Stimulated activated CD4-positive, alpha-beta T cell treated with anti-CD3 and anti-CD28 coated beads, Interleukin-4, amount 100 ng/mL, for 48 hours (primary cell): Measurements from ENCODE around the gene SOAT1.
"Not testable (repeated sequence)": the region's sequence is repeated elsewhere in the genome, so short reads cannot be mapped to it uniquely, and the experiment has no call there.

Experiments used
- DNase-seq, 2 donors: peaks; one replicate each; pipeline ENCODE4 v3.0.0-alpha.2; 2020; ENCODE audit warnings: low read depth in 2 of 2

SOAT1 gene

DNA sequence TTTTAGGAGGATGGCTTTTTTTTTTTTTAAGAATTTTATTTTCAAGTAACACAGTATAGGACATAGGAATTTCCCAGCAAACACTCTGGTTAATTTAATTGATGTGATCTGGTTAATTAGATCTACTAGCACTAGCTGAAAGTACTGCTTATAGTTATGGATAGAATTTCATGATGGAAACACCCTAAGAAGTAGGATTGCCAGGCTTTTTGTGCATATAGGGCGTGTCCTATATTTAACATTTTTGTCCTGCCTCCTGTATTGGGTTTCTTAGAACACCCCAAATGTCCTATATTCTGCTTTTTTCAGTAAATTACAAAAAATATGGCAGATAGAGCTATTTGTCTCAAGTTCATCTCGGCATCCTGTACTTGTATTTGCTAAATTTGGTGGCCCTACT is 58.6 kb downstream of the SOAT1 start:
- no peak for DNase-seq

GRCh38 chr1:179353546-179353945 is 59.9 kb downstream of the SOAT1 start:
- DNase-seq: no peak

- not testable (repeated sequence) for DNase-seq
These were observed 68.0 kb downstream of the SOAT1 start for GRCh38 chr1:179361631-179362030.

GRCh38 chr1:179365342-179366092 is 71.9 kb downstream of the SOAT1 start, which contains the start of gene AXDND1:
Gene AXDND1 (plus strand): TSS chr1:179365971. CDS start chr1:179366510, 539 bp downstream.
- DNase-seq: peak; percentile 71 to 79

DNA sequence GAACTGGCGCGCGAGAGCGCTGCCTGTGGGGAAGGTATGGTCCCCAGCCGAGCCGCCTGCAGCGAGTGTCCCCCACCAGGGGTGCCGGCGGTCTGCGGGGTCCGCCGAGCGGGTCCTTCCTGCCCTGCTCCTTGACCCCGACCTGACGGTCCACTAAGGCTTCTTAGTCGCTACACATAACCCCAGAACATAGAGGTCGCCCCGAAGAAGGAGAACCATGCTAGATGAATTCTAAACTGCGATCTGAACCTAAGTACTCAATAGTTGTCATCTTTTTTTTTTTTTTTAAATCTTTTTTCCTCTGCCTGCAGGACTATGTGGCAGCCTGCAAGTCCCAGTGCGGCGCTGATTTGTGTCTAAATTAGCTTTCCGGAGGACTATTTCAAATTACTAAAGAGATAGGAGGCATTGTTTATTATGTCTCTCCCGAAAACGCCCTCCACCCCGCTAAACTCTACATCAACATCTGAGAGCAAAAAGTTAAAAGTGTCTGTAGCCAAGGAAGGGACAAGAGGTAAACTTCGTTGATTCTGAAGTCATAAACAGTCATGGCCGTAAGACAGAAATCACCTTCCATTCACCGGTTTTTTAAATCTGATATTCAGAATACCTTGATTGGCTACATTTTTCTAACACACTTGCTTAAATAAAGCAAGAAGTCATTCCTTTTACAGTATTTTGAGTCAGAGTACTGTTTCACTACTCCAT is 72.7 kb downstream of the SOAT1 start:
- peak in 1 of 2 donors; percentile 6 for DNase-seq

- peak in 1 of 2 donors; percentile 4 for DNase-seq
These were observed 76.2 kb downstream of the SOAT1 start for GRCh38 chr1:179369751-179370341.

- DNase-seq: no peak
These were observed 78.6 kb downstream of the SOAT1 start for GRCh38 chr1:179372160-179372559.

GRCh38 chr1:179376223-179376622 is 82.6 kb downstream of the SOAT1 start:
- DNase-seq: no peak

- DNase-seq: no peak
These were observed 86.7 kb downstream of the SOAT1 start for GRCh38 chr1:179380299-179380698.

GRCh38 chr1:179384027-179384426 is 90.4 kb downstream of the SOAT1 start:
- DNase-seq: no peak

DNA sequence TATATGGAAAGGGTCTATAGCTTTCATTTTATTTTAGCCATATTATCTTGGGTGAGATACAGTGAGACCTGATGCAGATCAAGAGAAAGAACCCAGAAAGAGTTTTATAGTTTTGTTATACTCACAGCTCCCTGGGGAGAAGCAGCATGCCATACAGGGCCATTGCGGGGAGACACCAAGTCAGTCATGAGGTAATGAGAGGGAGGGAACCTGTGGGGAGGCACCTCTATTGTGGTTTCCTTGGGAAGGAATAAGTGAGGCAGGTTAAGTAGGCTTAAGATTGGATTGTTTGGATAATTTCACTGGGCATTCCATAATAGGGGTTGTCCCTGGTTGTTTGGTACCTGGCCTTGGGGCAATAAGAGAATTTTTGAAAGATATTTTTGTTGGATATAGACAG is 91.9 kb downstream of the SOAT1 start:
- no peak for DNase-seq

GRCh38 chr1:179393721-179394120 is 100.1 kb downstream of the SOAT1 start:
- DNase-seq: no peak

GRCh38 chr1:179399399-179399798 is 105.8 kb downstream of the SOAT1 start:
- DNase-seq: not testable (repeated sequence)
